Right kidney (tissue), 9 donors: ENCODE results near the gene MTMR6.
"Not testable (repeated sequence)": the region's sequence is repeated elsewhere in the genome, so short reads cannot be mapped to it uniquely, and the experiment has no call there.

Experiments used
- DNase-seq: peaks from one replicate; pipeline ENCODE4 v3.0.0-alpha.2; 2016
- long read RNA-seq, 8 donors: transcript quantifications; one replicate each; lab custom pipeline, GENCODE V29; 2026

Gene MTMR6
- long read RNA-seq, donor 1, full-length matches to known transcripts = 6 of 6 reads
- long read RNA-seq, donor 1, partial matches to known transcripts = 0 of 6 reads
- long read RNA-seq, donor 1, other reads (novel, unspliced or antisense) = 0 of 6 reads
- long read RNA-seq, donor 2, full-length matches to known transcripts = 2 of 2 reads
- long read RNA-seq, donor 2, partial matches to known transcripts = 0 of 2 reads
- long read RNA-seq, donor 2, other reads (novel, unspliced or antisense) = 0 of 2 reads
- long read RNA-seq, donor 3 = 0 reads
- long read RNA-seq, donor 4, full-length matches to known transcripts = 5 of 15 reads
- long read RNA-seq, donor 4, partial matches to known transcripts = 5 of 15 reads
- long read RNA-seq, donor 4, other reads (novel, unspliced or antisense) = 5 of 15 reads
- long read RNA-seq, donor 5, full-length matches to known transcripts = 7 of 7 reads
- long read RNA-seq, donor 5, partial matches to known transcripts = 0 of 7 reads
- long read RNA-seq, donor 5, other reads (novel, unspliced or antisense) = 0 of 7 reads
- long read RNA-seq, donor 6, full-length matches to known transcripts = 3 of 3 reads
- long read RNA-seq, donor 6, partial matches to known transcripts = 0 of 3 reads
- long read RNA-seq, donor 6, other reads (novel, unspliced or antisense) = 0 of 3 reads
- long read RNA-seq, donor 7, full-length matches to known transcripts = 5 of 5 reads
- long read RNA-seq, donor 7, partial matches to known transcripts = 0 of 5 reads
- long read RNA-seq, donor 7, other reads (novel, unspliced or antisense) = 0 of 5 reads
- long read RNA-seq, donor 8, full-length matches to known transcripts = 10 of 10 reads
- long read RNA-seq, donor 8, partial matches to known transcripts = 0 of 10 reads
- long read RNA-seq, donor 8, other reads (novel, unspliced or antisense) = 0 of 10 reads

DNA sequence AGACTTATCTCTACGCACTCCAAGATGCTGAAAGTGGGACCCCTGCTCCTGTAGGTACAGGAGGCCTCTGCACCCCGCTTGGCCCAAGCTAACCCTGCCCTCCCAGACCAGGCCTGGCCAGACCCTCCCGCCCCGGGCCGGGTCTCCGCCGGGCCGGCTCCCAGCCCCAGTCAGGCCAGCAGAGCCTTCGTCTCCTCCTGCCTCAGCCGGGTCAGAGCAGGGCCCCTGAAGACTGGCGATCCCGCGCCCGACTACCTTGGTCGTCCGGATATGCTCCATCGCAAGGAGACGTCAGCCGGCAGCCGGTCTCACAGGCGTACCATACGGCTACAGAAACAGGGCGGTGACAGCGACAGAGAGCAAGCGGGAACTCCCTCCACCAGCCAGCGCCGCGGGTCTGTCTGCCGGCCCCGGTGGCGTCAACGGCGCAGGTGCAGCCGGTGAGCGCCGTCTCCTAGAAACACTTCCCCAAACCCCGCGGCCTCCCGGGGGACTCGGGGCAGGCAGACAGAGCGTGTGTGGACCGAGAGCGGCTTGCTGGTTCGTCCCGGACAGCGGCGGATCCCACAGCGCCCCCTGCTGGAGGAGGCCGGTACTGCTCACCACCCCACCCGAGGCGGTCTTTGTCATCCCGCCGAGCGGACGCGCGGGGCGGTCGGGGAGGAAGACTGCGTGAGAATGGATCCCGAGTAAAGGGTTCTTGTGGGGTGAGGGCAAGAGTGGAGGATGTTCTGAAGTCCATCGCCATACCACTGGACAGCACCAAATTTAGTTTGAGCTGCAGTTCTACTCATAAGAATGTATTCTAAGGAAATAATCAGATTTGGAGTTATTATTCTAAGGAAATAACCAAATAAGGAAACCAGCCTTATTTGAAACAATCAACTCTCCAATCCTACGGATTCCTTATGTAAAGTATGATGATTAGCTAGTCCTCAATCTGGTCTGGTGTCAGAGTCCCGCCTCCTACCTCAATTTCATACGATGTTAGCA is at the start of gene MTMR6:
Gene MTMR6 (minus strand): TSS at position 520 of the 993 bp plus-strand sequence. CDS start 241 bp downstream, at position 279.
- DNase-seq = peak; percentile 98

DNA sequence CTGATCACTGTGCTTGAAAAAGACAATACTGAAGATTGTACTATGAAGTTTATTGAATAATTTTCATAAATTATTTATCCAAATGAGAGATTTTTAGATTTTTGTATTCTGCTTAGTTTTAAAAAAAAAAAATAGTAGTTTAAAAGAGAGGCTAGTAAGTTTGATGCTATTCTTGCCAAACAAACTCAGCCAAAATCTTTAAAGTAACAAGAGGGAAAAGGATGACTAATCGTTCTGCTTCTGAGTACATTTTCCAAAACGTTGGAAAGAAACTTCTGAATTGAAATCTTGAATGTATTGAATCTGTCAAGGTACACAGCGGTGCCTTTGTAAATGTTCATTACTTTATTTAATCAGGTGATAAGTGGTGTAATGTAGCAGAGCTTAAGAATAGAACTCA is 48.6 kb upstream of the MTMR6 start:
- DNase-seq = no peak

DNA sequence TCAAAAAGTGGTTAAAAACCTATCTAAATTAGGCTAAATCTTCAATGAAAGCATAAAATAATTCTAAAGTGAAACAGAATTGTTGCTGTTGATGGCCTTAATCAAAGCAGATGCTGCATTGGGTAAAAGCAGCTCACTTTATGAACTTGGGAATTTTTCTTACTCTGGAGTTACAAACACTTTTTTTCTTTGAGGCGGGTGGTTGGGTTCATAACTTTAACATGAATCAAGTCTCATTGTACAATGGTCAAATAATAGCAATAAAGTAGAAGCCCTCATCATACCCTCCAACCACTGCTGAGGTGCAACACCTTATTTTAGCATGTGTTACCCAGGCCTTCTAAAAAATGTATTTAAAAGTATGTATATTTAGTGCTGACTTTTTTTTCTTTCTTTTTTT is 43.3 kb upstream of the MTMR6 start:
- no peak for DNase-seq

DNA sequence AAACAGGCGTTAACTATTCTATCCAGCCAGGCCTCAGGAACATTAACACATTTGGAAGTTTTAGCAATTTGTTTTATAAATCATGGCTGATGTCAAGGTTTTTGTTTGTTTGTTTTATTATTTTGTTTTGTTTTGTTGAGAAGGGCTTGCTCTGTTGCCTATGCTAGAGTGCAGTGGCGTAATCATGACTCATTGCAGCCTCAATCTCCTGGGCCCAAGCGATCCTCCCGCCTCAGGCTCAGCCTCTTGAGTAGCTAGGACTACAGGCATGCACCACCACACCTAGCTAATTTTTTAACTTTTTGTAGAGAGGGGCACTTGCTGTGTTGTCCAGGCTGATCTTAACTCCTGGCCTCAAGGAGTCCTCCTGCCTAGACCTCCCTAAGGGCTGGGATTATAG is 42.4 kb upstream of the MTMR6 start:
- no peak for DNase-seq

DNA sequence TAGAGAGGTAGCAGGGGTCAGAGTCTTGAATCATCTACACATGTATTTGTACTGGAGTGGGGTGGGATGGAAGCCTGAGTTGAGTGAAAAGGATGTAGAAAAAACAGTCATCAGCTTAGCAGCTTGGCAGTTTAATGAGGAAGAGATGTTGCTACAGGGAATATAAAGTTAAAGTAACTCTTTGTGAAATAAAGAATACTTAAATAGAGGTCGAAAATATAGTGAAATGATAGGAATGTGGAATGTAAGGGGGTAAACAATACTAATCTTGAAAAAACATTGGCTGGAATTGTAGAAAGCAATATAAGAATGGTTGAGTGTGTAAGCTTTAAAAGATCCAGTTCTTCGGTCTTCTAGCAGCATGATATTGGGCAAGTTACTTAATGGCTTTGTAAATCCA is 36.8 kb upstream of the MTMR6 start:
- no peak for DNase-seq

DNA sequence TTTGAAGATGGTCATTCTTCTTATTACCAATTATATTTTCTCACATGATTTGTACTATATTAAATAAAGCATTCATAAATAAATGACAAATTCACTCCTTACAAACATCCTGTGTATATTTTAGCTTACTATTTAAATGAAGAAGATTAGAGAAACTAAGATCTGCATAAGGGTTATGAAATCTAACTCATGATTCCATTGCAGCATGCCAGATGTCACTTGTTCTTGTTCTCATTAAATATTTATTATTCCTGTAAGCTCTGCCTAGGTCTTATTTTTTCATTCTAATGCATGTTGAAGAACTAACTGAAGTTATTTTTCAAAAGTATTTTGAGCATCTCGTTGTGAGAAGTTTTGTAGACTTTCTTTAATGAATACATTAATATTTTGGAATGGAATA is 32.5 kb upstream of the MTMR6 start:
- DNase-seq = no peak

DNA sequence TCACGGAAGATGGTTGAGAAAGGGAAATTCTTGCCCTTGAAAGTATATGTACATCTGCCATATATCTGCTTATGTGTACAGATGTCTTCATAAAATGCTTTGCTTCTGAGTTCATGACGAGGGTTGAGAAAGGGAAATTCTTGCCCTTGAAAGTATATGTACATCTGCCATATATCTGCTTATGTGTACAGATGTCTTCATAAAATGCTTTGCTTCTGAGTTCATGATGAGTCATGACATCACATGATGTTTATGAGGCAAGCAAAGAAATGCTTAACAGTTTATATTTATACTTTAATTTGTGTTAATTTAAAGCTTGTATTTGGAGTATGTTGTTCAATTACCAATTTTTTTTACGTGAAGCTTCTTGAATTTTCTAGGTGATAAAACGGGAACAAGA is 31.7 kb upstream of the MTMR6 start:
- not testable (repeated sequence) for DNase-seq

DNA sequence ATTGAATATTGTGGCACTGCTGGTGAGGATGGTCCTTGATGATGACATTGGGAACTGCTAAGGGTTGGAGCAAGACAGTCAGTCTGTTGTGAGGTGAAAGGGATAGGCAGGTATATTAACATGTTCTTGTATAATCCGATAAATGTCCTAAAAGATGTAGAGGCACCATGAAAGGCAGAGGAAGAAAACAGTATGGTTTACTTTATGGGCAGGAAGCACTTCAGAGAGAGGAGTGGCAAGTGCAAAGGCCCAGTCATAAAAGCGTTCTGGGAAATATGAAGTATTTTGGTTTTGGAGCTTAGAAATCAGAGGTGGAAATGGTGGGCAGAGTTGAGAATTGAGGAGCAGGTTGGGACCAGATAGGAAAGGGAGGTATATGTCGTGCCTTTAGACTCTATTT is 23.6 kb upstream of the MTMR6 start:
- DNase-seq = no peak

DNA sequence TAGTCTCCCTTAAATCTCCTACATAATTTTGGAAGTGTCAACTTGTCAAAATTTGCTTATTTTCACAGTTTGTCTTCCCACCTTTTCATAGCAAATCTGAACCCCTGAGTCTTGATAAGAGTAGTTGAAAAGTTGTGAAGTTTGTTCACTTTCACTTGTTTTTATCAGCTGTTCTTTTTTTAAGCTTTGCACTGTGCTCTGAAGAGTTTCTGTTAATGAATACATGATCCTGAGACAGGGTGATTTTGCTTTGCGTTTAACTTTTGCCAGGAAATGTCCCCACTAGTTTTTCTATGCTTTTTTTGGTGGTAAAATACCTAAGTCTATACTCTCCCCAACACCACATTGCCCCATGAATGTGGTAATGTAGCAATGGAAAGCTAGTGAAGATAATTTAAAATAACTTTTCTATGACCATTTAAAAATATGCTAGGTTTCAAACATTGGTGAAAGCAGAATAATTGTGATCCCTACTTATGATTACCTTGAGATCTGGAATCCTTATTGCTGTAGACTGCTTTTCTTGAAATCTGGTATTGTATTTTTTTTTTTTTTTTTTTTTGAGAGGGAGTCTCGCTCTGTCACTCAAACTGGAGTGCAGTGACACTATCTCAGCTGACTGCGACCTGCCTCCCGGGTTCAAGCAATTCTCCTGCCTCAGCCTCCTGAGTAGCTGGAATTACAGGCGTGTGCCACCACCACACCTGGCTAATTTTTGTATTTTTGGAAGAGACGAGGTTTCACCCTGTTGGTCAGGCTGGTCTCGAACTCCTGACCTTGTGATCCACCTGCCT is 19.6 kb upstream of the MTMR6 start:
- no peak for DNase-seq

DNA sequence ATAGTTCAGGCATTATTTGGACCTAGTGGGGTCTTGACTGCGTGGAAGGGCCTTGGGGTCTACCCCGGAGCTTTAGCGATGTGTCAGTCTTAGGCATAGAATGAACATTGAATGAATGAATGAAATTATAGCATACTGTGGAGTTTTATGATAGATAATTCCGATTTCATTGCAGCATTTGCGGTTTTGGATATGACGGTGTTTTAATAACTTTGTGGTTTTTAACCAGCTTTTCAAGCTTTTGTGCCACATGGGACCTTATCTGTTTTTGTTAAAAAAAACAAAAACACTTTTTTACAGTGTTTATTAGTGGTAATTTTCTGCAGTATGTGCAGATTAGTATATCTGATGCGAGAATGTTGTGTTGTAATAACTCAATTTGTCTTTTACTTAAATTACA is 14.8 kb upstream of the MTMR6 start:
- DNase-seq = no peak

DNA sequence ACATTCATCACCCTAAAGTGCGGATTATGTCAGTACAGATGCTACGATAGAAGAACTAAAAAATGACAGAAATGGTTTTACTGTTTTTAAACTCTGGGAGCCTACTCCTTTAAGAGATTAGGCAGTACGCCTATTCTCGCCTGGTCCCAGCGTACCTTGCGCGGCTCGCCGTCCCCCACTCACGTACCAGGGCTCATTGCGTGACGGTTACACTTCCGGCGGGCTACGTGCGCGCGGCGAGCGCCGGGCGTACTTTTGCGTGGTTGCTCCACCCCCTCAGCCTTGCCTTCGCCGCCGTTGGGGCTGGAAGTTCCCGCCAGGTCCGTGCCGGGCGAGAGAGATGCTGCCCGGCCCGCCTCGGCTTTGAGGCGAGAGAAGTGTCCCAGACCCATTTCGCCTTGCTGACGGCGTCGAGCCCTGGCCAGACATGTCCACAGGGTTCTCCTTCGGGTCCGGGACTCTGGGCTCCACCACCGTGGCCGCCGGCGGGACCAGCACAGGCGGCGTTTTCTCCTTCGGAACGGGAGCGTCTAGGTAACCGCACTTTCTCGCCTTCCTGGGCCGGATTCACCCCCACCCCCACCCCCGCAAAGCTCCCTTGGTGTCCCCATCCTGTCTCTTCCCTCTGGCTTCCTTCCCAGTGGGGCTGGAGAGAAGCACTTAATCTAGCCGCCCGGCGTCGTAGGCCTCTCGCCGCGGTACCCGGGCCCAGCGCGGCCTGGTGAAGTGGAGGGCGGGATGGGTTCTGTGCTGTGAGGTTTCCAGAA is 14.2 kb upstream of the MTMR6 start, which contains the start of gene NUP58:
Gene NUP58 (plus strand): TSS at position 279 of the 767 bp plus-strand sequence. CDS start 149 bp downstream, at position 428.
- peak; percentile 90 for DNase-seq

DNA sequence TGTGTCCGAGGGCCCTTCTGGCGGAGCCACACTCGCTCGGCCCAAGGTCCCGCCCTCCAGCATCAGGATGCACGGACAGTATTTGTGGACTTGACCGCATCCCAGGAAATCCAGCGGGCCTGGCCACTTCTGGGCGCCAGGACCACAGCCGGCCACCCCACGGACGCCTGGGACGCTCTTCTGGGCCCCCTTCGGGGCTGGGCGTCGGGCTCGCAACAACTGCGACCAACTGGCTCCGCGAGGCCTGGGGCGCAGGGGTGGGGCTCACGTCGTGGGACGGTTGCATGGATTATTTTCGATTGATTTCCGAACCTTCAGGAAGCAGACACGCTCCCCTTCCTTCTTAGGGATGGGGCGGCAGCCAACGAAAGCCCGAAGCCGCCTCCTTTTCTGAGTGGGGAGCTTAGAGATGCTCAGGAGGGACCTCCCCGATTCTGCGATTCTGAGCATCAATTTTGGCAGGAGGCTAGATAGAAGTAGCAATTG is 13.6 kb upstream of the MTMR6 start:
- DNase-seq = peak; percentile 91

DNA sequence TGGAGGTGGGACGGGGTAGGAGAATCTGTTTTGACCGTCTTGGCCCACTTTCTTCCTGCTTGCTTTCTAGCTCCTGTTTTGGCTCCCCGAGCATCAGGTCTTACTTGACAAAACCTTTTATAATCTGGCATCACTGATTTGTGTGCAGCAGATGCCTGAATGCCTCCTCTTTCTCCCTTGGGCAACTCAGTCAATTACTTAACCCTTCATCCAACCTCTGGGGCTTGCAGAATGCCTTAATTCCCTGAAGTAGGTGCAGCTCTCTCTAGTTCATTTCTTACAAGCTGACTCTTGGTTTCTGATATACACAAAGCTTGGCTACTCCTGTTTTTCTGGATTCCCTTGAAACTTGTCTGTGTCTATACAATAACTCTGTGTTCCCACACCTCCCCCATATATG is 8.4 kb upstream of the MTMR6 start:
- no peak for DNase-seq

DNA sequence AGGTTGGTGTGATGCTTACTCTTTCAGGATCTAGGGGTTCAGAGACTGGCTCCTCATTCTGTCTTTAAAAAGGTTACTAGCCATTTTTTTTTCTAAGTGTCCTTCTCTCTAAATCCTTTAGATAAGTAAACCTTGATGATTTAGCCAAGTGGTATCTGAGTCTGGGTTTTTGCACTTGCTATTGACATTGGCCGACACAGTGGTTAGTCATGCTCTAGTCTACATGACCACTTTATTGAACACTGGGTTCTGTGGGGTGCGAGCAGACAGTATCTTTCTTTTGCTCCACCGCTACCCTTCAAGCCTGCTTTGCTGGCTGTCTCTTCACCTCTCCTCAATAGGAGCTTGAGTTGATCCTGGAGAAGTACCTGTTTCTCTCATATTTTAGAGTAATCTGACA is 7.9 kb upstream of the MTMR6 start:
- no peak for DNase-seq

DNA sequence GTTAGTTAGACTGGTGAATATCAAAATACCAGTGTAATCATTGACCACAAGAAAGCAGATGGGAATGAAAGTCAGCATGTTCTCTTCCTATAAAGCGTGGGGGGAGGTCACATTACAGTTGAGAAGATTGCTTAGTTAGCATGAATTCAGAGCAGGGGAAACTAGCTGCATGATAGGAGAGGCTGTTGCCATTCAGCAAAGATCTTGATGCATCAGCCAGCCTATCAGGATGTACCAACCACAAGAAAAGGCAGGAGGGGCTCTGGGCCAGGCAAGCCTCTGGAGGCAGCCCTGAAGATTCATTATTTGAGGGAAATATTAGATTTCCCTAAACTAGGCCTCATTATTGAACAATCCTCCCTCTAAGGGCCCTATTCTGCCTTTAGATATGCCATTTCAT is 5.0 kb upstream of the MTMR6 start:
- DNase-seq = no peak

DNA sequence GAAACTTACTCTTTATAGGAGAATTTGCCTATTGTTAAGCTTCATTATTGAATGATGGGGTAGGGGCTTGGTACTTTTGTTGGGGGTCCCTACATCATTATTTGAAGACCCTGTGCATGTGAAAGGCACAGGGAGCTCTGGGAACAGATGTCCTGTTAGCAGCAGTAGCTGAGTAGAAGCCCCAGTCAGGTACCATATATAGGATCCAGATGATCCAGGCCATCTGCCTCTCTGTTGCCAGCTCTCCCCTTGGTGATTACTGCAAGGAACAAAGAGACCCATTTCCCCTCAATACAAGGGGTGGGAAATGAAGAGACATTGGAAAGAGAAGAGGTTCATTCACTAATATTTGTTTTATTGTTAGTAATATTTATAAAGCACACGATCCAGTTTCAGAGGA is 4.4 kb upstream of the MTMR6 start:
- DNase-seq = no peak

DNA sequence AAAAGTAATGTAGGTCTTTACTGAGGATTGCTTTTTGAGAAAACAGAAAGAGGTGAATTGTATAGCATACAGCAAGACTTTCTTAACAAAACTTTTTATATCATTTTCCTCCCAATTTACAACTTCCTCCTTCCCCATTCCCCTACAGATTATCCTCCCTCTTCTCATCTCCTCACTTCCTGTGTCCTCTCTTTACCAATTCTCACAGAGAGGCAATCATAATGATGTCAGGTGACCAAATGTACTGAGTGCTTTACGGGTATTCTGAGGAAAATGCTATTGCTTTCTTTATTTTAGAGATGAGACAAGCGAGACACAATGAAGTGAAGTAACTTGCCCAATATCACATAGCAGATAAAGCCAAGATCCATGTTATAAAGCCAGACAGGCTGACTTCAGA is 1.7 kb upstream of the MTMR6 start:
- DNase-seq = no peak

DNA sequence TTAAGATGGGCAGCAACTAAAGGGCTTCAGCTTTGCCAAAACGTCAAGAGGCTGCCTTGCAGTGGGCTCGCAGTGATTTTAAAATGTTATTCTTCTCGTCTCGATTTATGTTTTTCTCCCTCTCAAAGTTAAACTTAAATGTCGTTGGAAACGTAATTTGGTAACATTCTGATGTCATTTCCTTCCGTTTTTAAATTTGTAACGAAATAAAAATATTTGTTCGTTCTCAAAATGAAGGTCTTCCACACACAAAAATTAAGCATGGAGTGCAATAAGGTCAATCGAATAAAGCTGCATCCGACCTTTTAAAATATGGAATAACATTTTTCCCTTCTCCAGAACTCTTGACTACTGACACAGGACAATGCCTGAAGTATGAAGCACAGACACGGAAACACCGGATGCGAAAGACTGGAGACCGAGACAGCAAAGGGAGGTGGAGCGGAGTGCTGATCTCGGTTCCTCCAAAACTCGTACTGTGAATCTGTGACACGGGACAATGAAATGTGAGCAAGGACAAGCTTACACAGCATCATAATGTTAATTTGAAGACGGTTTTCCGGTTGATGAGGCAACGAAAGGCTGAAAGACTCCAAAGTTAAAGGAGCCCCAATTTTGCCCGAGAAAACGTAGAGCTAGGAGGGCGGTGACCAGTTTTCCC is 850 bp downstream of the MTMR6 start:
- DNase-seq = no peak

DNA sequence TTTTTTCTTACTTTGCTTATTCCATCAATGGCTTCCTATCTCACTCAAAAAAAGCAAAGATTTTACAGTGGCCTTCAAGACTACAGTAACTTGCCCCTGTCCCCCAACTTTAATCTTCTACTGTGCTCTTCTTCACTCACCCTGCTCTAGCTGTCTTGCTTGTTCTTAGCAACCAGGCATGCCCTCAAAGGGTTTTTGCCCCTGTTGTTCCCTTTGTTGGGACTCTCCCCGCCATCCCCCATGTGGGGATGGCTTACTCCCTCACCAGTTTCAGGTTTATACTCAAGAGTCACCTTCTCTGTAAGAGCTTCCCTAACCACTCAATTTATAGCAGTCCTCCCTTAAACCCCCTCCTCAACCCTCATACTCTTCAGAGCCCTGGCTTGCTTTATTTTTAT is 5.4 kb downstream of the MTMR6 start:
- DNase-seq = no peak
